K562 (cell line): ENCODE measurements around the gene TINAGL1. TPM values are rescaled to one million over a fixed set of nuclear protein-coding genes. Genes with fewer than 3 reads are reported as not detected.

Source experiments
- ATAC-seq: fragments of 200-7000 bp; cut with Tn5 transposase; 3 replicates; pipeline ENCODE4 v1.9.1; 2020; ENCODE audit warnings: moderate library complexity
- BruUV-seq: library from RNA; stranded (reverse); fragments of 400-500 nt; replicated peaks from 2 replicates; lab custom pipeline; 2021; lab: Mats Ljungman, UMichigan
- CTCF ChIA-PET: fragments of 300-600 bp; formaldehyde crosslinking; extraction: SDS; loops from one replicate; lab custom pipeline; 2021; ENCODE audit warnings: low intra/inter-chr PET ratio; lab: Yijun Ruan, JAX
- POLR2A ChIA-PET: fragments of 300-600, 350-650 bp; sonication (Branson Sonifier 250); formaldehyde crosslinking; extraction: SDS; loops from one replicate; lab custom pipeline; 2021; ENCODE audit warnings: antibody characterized with exemption, inconsistent platforms; lab: Yijun Ruan, JAX
- DNase-seq, 4 experiments: peaks; one replicate each; pipeline versions ENCODE4 v3.0.0 to v3.0.0-alpha.2; 2011 to 2018; ENCODE audit warnings: low spot score in 3 of 4, mixed read lengths in 3 of 4; ENCODE audit errors: extremely low read depth in 1 of 4
- FAIRE-seq: peaks from 2 replicates; lab custom pipeline; 2011; peaks lifted over from hg19 to GRCh38; lab: Jason Lieb, UNC
- H2AFZ ChIP-seq: 2 replicates; pipeline ENCODE4 v1.6.0; 2011; ENCODE audit warnings: low read depth, low read length, control low read depth, inconsistent platforms
- H3K27ac ChIP-seq: fragments of 200-600 bp; 3 replicates; pipeline ENCODE4 v1.8.0; 2011; ENCODE audit warnings: low read depth, mild to moderate bottlenecking, control low read depth, inconsistent platforms, low read length, moderate library complexity, mixed read lengths; ENCODE audit errors: extremely low read depth
- H3K27me3 ChIP-seq, 2 experiments: fragments of 300-600 bp in 1 of 2; 2 replicates in 1 of 2; 3 replicates in 1 of 2; pipeline versions ENCODE4 v1.6.0 to v1.8.0; 2011; ENCODE audit warnings: inconsistent platforms in 2 of 2, low read length in 2 of 2, mild to moderate bottlenecking in 1 of 2, mixed read lengths in 1 of 2, moderate library complexity in 1 of 2; ENCODE audit not compliant: control insufficient read depth in 2 of 2, insufficient read depth in 2 of 2
- H3K36me3 ChIP-seq: fragments of 300-600 bp; 3 replicates; pipeline ENCODE4 v1.8.0; 2011; ENCODE audit warnings: mild to moderate bottlenecking, low read length, inconsistent platforms; ENCODE audit not compliant: control insufficient read depth, insufficient read depth
- H3K4me1 ChIP-seq, 2 experiments: fragments of 200-600 bp in 1 of 2; replicated peaks in 1 of 2; 2 replicates in 1 of 2; 3 replicates in 1 of 2; pipeline versions ENCODE4 v1.5.1 to v1.8.0; 2011; ENCODE audit warnings: inconsistent platforms in 2 of 2, low read length in 2 of 2, mild to moderate bottlenecking in 1 of 2, mixed read lengths in 1 of 2, moderate library complexity in 1 of 2; ENCODE audit not compliant: control insufficient read depth in 2 of 2, insufficient read depth in 2 of 2
- H3K4me2 ChIP-seq: 2 replicates; pipeline ENCODE4 v1.6.1; 2011; ENCODE audit warnings: low read length, control low read depth, inconsistent platforms, mixed read lengths; ENCODE audit not compliant: insufficient read depth
- H3K4me3 ChIP-seq: fragments of 200-600 bp; sonication (generic), shearing (Covaris generic); 2 replicates; pipeline ENCODE4 v1.5.1; 2016; ENCODE audit warnings: control low read depth, inconsistent platforms
- H3K79me2 ChIP-seq: fragments of 200-600 bp; 3 replicates; pipeline ENCODE4 v1.8.0; 2011; ENCODE audit warnings: low read length, inconsistent platforms; ENCODE audit not compliant: control insufficient read depth, insufficient read depth
- H3K9ac ChIP-seq, 2 experiments: 2 replicates each; pipeline versions ENCODE4 v1.6.0 to v1.6.1; 2011; ENCODE audit warnings: low read depth in 2 of 2, low read length in 2 of 2, control low read depth in 1 of 2, inconsistent platforms in 1 of 2, mild to moderate bottlenecking in 1 of 2, mixed read lengths in 1 of 2; ENCODE audit not compliant: insufficient read depth in 1 of 2
- H3K9me1 ChIP-seq: one replicate; pipeline ENCODE4 v1.6.0; 2011; ENCODE audit warnings: inconsistent platforms, mild to moderate bottlenecking, low read length, moderate library complexity; ENCODE audit not compliant: control insufficient read depth, insufficient read depth
- H3K9me3 ChIP-seq: replicated peaks from 2 replicates; pipeline ENCODE4 v1.5.1; 2011; ENCODE audit warnings: low read depth, low read length, inconsistent platforms; ENCODE audit not compliant: control insufficient read depth, insufficient read depth
- H4K20me1 ChIP-seq: replicated peaks from 2 replicates; pipeline ENCODE4 v1.6.1; 2011; ENCODE audit warnings: low read length, inconsistent platforms, mixed read lengths; ENCODE audit not compliant: control insufficient read depth, insufficient read depth
- FOXA3 ChIP-seq, 2 experiments: fragments of 450-650 bp in 1 of 2; sonication (generic) in 1 of 2; formaldehyde crosslinking; IDR thresholded peaks in 1 of 2; conservative IDR thresholded peaks in 1 of 2; 2 replicates each; pipeline versions ENCODE4 v1.4.0 to v1.8.0; 2020 to 2022; ENCODE audit warnings: mild to moderate bottlenecking in 2 of 2, missing genetic modification reagents in 1 of 2
- HCFC1 ChIP-seq: IDR thresholded peaks from 2 replicates; pipeline ENCODE4 v1.6.1; 2012; ENCODE audit warnings: low read depth, low read length, improper control_type of control experiment
- MTF1 ChIP-seq: fragments of 250-450 bp; sonication (Bioruptor Pico); IDR thresholded peaks from 2 replicates; pipeline ENCODE4 v1.9.0; 2021; ENCODE audit warnings: moderate library complexity, mild to moderate bottlenecking, inconsistent platforms, borderline replicate concordance
- NR2F6 ChIP-seq: fragments of 450-650 bp; formaldehyde crosslinking; IDR thresholded peaks from 2 replicates; pipeline ENCODE4 v1.4.0; 2020; ENCODE audit warnings: mild to moderate bottlenecking
- RBM39 ChIP-seq: fragments of 200-400 bp; formaldehyde crosslinking; optimal IDR thresholded peaks from 2 replicates; pipeline ENCODE3; 2018; ENCODE audit warnings: low read depth, low read length
- SNRNP70 ChIP-seq: fragments of 200-400 bp; formaldehyde crosslinking; optimal IDR thresholded peaks from 2 replicates; pipeline ENCODE3; 2017; ENCODE audit warnings: low read depth, low read length
- STAG1 ChIP-seq: sonication (generic); formaldehyde crosslinking; IDR thresholded peaks from 2 replicates; pipeline ENCODE4 v1.5.0; 2020; ENCODE audit warnings: missing genetic modification reagents, borderline replicate concordance
- TAF1 ChIP-seq: IDR thresholded peaks from 2 replicates; pipeline ENCODE4 v1.6.1; 2011; ENCODE audit warnings: mild to moderate bottlenecking, low read length, moderate library complexity; ENCODE audit not compliant: insufficient read depth, control insufficient read depth, severe bottlenecking; ENCODE audit errors: extremely low read depth
- TAF7 ChIP-seq: fragments of 450-650 bp; IDR thresholded peaks from 2 replicates; pipeline ENCODE4 v1.6.1; 2016; ENCODE audit warnings: missing genetic modification characterization, missing compliant biosample characterization
- TARDBP ChIP-seq: fragments of 450-650 bp; IDR thresholded peaks from 2 replicates; pipeline ENCODE4 v1.6.1; 2016
- ZFP30 ChIP-seq: fragments of 250-450 bp; sonication (Bioruptor Pico); IDR thresholded peaks from 2 replicates; pipeline ENCODE4 v1.8.0; 2022; ENCODE audit warnings: moderate library complexity, mild to moderate bottlenecking, inconsistent platforms, borderline replicate concordance
- ZNF134 ChIP-seq: fragments of 250-450 bp; sonication (Bioruptor Pico); conservative IDR thresholded peaks from 2 replicates; pipeline ENCODE4 v1.4.0; 2020
- ZNF695 ChIP-seq: fragments of 450-650 bp; formaldehyde crosslinking; IDR thresholded peaks from 2 replicates; pipeline ENCODE4 v1.4.0; 2020; ENCODE audit warnings: mild to moderate bottlenecking, moderate library complexity
- ZSCAN29 ChIP-seq: fragments of 450-650 bp; IDR thresholded peaks from 2 replicates; pipeline ENCODE4 v1.6.1; 2017
- WGBS: fragments of 100-300 bp; shearing (Covaris generic); methylation state at CpG from one replicate; pipeline ENCODE4 v1.1.6; 2016; ENCODE audit warnings: low coverage, mixed read lengths; ENCODE audit not compliant: insufficient coverage; ENCODE audit errors: missing lambda C conversion rate; 5-methylcytosine and 5-hydroxymethylcytosine counted together
- in situ Hi-C: fragments of 300-500 bp; cut with MboI; formaldehyde crosslinking; loops from 4 replicates; pipeline ENCODE4 v1.15.0; 2018; ENCODE audit warnings: inconsistent platforms, mixed read lengths
- intact Hi-C: fragments of 100-400 bp; cut with micrococcal nuclease; formaldehyde crosslinking; loops from 2 replicates; pipeline ENCODE4 v1.14.2; 2022
- polyA plus RNA-seq, 8 experiments: library from polyadenylated mRNA; depleted of rRNA in 4 of 8; stranded (reverse) in 5 of 8; unstranded in 3 of 8; fragments of >200 nt; fragmentation: Nextera tagmentation in 2 of 8; fragmentation: Illumina TruSeq in 1 of 8; extraction: Ambion mirVana in 2 of 8; extraction: Trizol in 1 of 8; gene quantifications; 2 replicates each; pipeline versions ENCODE4 v1.2.1 to v1.2.3, GENCODE V29; 2011 to 2014; ENCODE audit warnings: inconsistent platforms in 1 of 8, missing spikeins in 1 of 8
- total RNA-seq, 7 experiments: library from RNA; depleted of rRNA in 6 of 7; stranded (reverse); fragments of >200 nt in 6 of 7; fragmentation: Illumina TruSeq in 2 of 7; extraction: Trizol in 2 of 7; gene quantifications; 2 replicates each; pipeline versions ENCODE4 v1.2.1 to v1.2.3, GENCODE V29; 2011 to 2021; ENCODE audit warnings: low replicate concordance in 1 of 7
- TF ChIP-seq, protein P1 (sequence below): fragments of 450-650 bp; formaldehyde crosslinking; conservative IDR thresholded peaks from 2 replicates; pipeline ENCODE4 v1.4.0; 2022; ENCODE audit warnings: mild to moderate bottlenecking, missing genetic modification characterization
- TF ChIP-seq, protein P2 (sequence below): sonication (generic); formaldehyde crosslinking; IDR thresholded peaks from 2 replicates; pipeline ENCODE4 v1.8.0; 2022; ENCODE audit warnings: mild to moderate bottlenecking, missing genetic modification reagents
- TF ChIP-seq, protein P3 (sequence below): fragments of 250-450 bp; sonication (Bioruptor Pico); IDR thresholded peaks from 2 replicates; pipeline ENCODE4 v1.4.0; 2020; ENCODE audit warnings: mild to moderate bottlenecking, moderate library complexity, borderline replicate concordance

The TINAGL1 gene
- total and polyA plus RNA-seq, 9 of the 15 experiments (the other 6 are each of a cell fraction or from before 2014, with no cell fraction given) = 0.04 to 1.2 (median 0.07) TPM; not detected in 4

DNA sequence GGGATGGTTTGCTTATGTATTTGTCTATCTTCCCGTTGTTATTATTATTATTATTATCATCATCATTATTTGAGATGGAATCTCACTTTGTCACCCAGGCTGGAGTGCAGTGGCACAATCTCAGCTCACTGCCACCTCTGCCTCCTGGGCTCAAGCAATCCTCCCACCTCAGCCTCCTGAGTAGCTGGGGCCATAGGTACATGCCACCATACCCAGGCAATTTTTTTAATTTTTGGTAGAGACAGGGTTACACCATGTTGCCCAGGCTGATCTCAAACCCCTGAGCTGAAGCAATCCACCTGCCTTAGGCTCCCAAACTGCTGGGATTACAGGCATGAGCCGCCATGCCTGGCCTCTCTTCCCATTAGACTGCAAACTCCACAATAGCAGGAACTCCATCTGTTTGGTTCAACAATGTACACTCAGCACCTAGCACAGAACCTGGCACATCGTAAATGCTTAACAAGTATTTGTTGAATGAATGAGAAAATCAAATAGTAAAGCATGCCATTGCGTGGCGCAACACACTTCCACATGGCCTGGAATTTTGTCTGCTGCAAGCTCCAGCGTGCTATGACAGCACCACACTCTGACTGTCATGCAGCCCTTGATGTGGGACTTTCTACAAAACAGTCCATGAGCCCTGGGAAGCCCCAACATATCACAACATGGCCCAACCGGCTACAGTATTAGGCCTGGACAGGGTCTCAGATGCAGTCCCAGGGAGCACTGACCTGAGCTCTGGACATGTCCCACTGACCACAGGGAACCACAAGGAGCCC lies 3.8 kb upstream of the TINAGL1 start:
- no peak for FAIRE-seq
- Histone ChIP-seq H3K4me1 (peaks cover 20 to 37% of the 10 kb centered on the region in 2 experiments), H3K27ac (no peak overlapping the region), H3K9ac (no peak overlapping the region), H3K9me3 (no peaks in the 10 kb centered on the region), H3K9me1 (peaks cover 3% of the 10 kb centered on the region), H3K4me2 (no peak overlapping the region), H3K36me3 (no peaks in the 10 kb centered on the region), H3K4me3 (no peak overlapping the region), H3K79me2 (no peaks in the 10 kb centered on the region), H2AFZ (no peak overlapping the region), H3K27me3 (peaks cover 23 to 68% of the 10 kb centered on the region in 2 experiments), H4K20me1 (peaks cover 48% of the 10 kb centered on the region)
- in situ Hi-C loops (loop anchor here (25.0 kb wide), 1 partner anchor 385 kb away; no protein-coding TSS in a partner anchor), intact Hi-C loops (no loop called here)
- POLR2A ChIA-PET = interaction anchor here (0.5 kb wide), 1 partner anchor 20 kb away, joined by 3 read pairs; no protein-coding TSS in a partner anchor
- 30% methylated on average over 7 of the region's 7 CpGs for WGBS
- no peak for ATAC-seq
- DNase-seq = no peak
- BruUV-seq = no TSS peak
- CTCF ChIA-PET = interaction anchor here (1.8 kb wide), 1 partner anchor 21 kb away, joined by 5 read pairs; no protein-coding TSS in a partner anchor
- TF ChIP-seq SNRNP70 = no peak
- no peak for TF ChIP-seq RBM39
- TF ChIP-seq FOXA3 (CRISPR knock-in tag; conservative IDR thresholded peaks at IDR 0.05 in 1 of 2, IDR thresholded peaks at IDR 0.05 in 1 of 2) = no peak
- no peak for TF ChIP-seq ZFP30 (CRISPR knock-in tag)
- no peak for TF ChIP-seq ZSCAN29
- TF ChIP-seq, protein P1, sequence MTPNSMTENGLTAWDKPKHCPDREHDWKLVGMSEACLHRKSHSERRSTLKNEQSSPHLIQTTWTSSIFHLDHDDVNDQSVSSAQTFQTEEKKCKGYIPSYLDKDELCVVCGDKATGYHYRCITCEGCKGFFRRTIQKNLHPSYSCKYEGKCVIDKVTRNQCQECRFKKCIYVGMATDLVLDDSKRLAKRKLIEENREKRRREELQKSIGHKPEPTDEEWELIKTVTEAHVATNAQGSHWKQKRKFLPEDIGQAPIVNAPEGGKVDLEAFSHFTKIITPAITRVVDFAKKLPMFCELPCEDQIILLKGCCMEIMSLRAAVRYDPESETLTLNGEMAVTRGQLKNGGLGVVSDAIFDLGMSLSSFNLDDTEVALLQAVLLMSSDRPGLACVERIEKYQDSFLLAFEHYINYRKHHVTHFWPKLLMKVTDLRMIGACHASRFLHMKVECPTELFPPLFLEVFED (CRISPR knock-in tag) = no peak
- no peak for TF ChIP-seq TAF1
- no peak for TF ChIP-seq TAF7 (tag)
- TF ChIP-seq MTF1 (CRISPR knock-in tag) = no peak
- no peak for TF ChIP-seq STAG1 (CRISPR knock-in tag)
- TF ChIP-seq TARDBP = no peak
- TF ChIP-seq, protein P2, sequence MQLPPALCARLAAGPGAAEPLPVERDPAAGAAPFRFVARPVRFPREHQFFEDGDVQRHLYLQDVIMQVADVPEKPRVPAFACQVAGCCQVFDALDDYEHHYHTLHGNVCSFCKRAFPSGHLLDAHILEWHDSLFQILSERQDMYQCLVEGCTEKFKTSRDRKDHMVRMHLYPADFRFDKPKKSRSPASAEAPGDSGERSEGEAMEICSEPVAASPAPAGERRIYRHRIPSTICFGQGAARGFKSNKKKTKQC (CRISPR knock-in tag) = no peak
- TF ChIP-seq ZNF695 (CRISPR knock-in tag) = no peak
- no peak for TF ChIP-seq NR2F6 (CRISPR knock-in tag)
- no peak for TF ChIP-seq ZNF134 (CRISPR knock-in tag)
- TF ChIP-seq, protein P3, sequence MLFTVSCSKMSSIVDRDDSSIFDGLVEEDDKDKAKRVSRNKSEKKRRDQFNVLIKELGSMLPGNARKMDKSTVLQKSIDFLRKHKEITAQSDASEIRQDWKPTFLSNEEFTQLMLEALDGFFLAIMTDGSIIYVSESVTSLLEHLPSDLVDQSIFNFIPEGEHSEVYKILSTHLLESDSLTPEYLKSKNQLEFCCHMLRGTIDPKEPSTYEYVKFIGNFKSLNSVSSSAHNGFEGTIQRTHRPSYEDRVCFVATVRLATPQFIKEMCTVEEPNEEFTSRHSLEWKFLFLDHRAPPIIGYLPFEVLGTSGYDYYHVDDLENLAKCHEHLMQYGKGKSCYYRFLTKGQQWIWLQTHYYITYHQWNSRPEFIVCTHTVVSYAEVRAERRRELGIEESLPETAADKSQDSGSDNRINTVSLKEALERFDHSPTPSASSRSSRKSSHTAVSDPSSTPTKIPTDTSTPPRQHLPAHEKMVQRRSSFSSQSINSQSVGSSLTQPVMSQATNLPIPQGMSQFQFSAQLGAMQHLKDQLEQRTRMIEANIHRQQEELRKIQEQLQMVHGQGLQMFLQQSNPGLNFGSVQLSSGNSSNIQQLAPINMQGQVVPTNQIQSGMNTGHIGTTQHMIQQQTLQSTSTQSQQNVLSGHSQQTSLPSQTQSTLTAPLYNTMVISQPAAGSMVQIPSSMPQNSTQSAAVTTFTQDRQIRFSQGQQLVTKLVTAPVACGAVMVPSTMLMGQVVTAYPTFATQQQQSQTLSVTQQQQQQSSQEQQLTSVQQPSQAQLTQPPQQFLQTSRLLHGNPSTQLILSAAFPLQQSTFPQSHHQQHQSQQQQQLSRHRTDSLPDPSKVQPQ (CRISPR knock-in tag) = no peak
- TF ChIP-seq HCFC1 = no peak
